NCI-H526 treated with DMSO at 0.1 percent for 48 hours (cell line): ENCODE data around the gene PCBP2.
"Not testable (repeated sequence)": the region's sequence is repeated elsewhere in the genome, so short reads cannot be mapped to it uniquely, and the experiment has no call there.

Source experiments
- DNase-seq: peaks from one replicate; lab custom pipeline; 2025; lab: John Stamatoyannopoulos, UW

The PCBP2 gene

GRCh38 chr12:53441040-53441833, 10.7 kb upstream of the PCBP2 start, which contains the start of gene PRR13:
Gene PRR13 (plus strand): TSS chr12:53441734. CDS start chr12:53442715, 981 bp downstream.
- peak; percentile 99 for DNase-seq

- DNase-seq: no peak
Observed at GRCh38 chr12:53443955-53444354, 7.9 kb upstream of the PCBP2 start.

- DNase-seq: not testable (repeated sequence)
Observed at GRCh38 chr12:53444593-53445325, 7.1 kb upstream of the PCBP2 start.

- DNase-seq: no peak
Observed at GRCh38 chr12:53450936-53451335, 966 bp upstream of the PCBP2 start.

GRCh38 chr12:53452159-53453077, 516 bp downstream of the PCBP2 start:
- peak; percentile 33 for DNase-seq

GRCh38 chr12:53453953-53454640, 2.2 kb downstream of the PCBP2 start:
- DNase-seq: no peak

GRCh38 chr12:53454707-53455106, 2.8 kb downstream of the PCBP2 start:
- no peak for DNase-seq

- no peak for DNase-seq
Observed at GRCh38 chr12:53456654-53457366, 4.9 kb downstream of the PCBP2 start.

- no peak for DNase-seq
Observed at GRCh38 chr12:53459097-53459496, 7.2 kb downstream of the PCBP2 start.

- no peak for DNase-seq
Observed at GRCh38 chr12:53461059-53461458, 9.2 kb downstream of the PCBP2 start.

GRCh38 chr12:53461591-53461990, 9.7 kb downstream of the PCBP2 start:
- no peak for DNase-seq

GRCh38 chr12:53462935-53463334, 11.0 kb downstream of the PCBP2 start:
- no peak for DNase-seq

GRCh38 chr12:53463802-53464560, 12.1 kb downstream of the PCBP2 start:
- DNase-seq: no peak

GRCh38 chr12:53464685-53465418, 12.9 kb downstream of the PCBP2 start:
- DNase-seq: no peak

GRCh38 chr12:53465679-53466078, 13.8 kb downstream of the PCBP2 start:
- no peak for DNase-seq

- DNase-seq: no peak
Observed at GRCh38 chr12:53466640-53467039, 14.7 kb downstream of the PCBP2 start.

GRCh38 chr12:53467082-53467481, 15.2 kb downstream of the PCBP2 start:
- DNase-seq: no peak

GRCh38 chr12:53467880-53468279, 16.0 kb downstream of the PCBP2 start:
- no peak for DNase-seq

GRCh38 chr12:53468282-53468681, 16.4 kb downstream of the PCBP2 start:
- DNase-seq: no peak
